Type B pancreatic cell (in vitro differentiated cells): ENCODE data around the gene PDE8B. TPM values are rescaled to one million over a fixed set of nuclear protein-coding genes. Genes with fewer than 3 reads are reported as not detected.
"Not testable (repeated sequence)": the region's sequence is repeated elsewhere in the genome, so short reads cannot be mapped to it uniquely, and the experiment has no call there.

Experiments used
- DNase-seq: peaks from one replicate; pipeline ENCODE4 v3.0.0; 2021; ENCODE audit warnings: mixed read lengths; ENCODE audit not compliant: unreplicated experiment; ENCODE audit errors: extremely low spot score
- H3K27ac Mint-ChIP-seq: 2 replicates; pipeline ENCODE4 v1.8.0; 2021; ENCODE audit warnings: mild to moderate bottlenecking, mixed read lengths
- H3K27me3 Mint-ChIP-seq: 2 replicates; pipeline ENCODE4 v1.8.0; 2021; ENCODE audit warnings: mixed read lengths
- H3K36me3 Mint-ChIP-seq: 2 replicates; pipeline ENCODE4 v1.8.0; 2021; ENCODE audit warnings: mixed read lengths
- H3K4me1 Mint-ChIP-seq: one replicate; pipeline ENCODE4 v1.8.0; 2021; ENCODE audit warnings: mixed read lengths; ENCODE audit not compliant: unreplicated experiment
- H3K4me3 Mint-ChIP-seq: 2 replicates; pipeline ENCODE4 v1.8.0; 2021; ENCODE audit warnings: mild to moderate bottlenecking, mixed read lengths
- H3K9me3 Mint-ChIP-seq: 2 replicates; pipeline ENCODE4 v1.8.0; 2021; ENCODE audit warnings: mixed read lengths
- total RNA-seq: library from RNA; stranded (reverse); gene quantifications from 2 replicates; pipeline ENCODE4 v1.2.1, GENCODE V29; 2021; ENCODE audit warnings: low replicate concordance
- TF ChIP-seq, protein P1 (sequence below): fragments of 200-600 bp; sonication (generic); conservative IDR thresholded peaks from 2 replicates; pipeline ENCODE4 v1.5.0; 2021; ENCODE audit warnings: antibody characterized with exemption, mild to moderate bottlenecking

The PDE8B gene
- total RNA-seq, 1 donor from 2014 or later = 16.7 TPM

DNA sequence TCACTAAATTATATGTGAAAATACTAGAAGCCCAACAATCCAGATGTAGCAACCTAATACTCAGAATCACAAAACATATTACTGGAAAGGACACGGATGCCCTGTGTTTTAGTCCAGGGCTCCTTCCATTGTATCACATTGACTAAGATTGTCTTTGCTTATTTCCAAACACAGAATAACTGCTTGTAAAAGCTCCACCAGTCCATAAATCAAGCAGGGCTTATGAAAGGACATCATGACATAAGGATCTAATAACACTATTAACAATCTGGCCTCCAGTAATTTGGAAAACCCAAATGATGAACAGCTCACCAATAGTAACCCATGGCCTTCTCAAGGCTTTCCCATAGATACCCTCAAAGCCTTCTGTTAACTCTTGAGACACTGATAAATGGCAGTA is 241.9 kb downstream of the PDE8B start:
- TF ChIP-seq, protein P1, sequence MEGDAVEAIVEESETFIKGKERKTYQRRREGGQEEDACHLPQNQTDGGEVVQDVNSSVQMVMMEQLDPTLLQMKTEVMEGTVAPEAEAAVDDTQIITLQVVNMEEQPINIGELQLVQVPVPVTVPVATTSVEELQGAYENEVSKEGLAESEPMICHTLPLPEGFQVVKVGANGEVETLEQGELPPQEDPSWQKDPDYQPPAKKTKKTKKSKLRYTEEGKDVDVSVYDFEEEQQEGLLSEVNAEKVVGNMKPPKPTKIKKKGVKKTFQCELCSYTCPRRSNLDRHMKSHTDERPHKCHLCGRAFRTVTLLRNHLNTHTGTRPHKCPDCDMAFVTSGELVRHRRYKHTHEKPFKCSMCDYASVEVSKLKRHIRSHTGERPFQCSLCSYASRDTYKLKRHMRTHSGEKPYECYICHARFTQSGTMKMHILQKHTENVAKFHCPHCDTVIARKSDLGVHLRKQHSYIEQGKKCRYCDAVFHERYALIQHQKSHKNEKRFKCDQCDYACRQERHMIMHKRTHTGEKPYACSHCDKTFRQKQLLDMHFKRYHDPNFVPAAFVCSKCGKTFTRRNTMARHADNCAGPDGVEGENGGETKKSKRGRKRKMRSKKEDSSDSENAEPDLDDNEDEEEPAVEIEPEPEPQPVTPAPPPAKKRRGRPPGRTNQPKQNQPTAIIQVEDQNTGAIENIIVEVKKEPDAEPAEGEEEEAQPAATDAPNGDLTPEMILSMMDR = no peak
- H3K27ac Mint-ChIP-seq = no peak overlapping the region
- peaks cover 48% of the 10 kb centered on the region for H3K36me3 Mint-ChIP-seq
- H3K27me3 Mint-ChIP-seq = no peaks in the 10 kb centered on the region
- no peaks in the 10 kb centered on the region for H3K9me3 Mint-ChIP-seq
- no peaks in the 10 kb centered on the region for H3K4me1 Mint-ChIP-seq
- no peak overlapping the region for H3K4me3 Mint-ChIP-seq
- no peak for DNase-seq

DNA sequence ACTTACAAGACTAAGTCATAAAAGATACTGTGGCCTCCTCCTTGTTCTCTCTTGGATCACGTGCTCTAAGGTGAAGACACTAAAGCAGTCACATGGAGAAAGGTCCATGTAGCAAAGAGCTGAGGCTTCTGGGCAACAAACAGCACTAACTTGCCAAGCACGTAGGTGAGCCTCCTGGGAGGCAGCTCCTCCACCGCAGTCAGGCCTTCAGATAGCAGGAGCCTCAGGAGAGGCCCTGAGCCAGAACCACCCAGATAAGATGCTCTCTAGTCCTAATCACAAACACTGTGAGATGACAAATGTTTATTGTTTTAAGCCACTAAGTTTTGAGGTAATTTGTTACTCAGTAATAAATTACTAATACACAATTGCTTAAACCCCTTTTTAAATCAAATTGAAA is 243.6 kb downstream of the PDE8B start:
- no peaks in the 10 kb centered on the region for H3K9me3 Mint-ChIP-seq

DNA sequence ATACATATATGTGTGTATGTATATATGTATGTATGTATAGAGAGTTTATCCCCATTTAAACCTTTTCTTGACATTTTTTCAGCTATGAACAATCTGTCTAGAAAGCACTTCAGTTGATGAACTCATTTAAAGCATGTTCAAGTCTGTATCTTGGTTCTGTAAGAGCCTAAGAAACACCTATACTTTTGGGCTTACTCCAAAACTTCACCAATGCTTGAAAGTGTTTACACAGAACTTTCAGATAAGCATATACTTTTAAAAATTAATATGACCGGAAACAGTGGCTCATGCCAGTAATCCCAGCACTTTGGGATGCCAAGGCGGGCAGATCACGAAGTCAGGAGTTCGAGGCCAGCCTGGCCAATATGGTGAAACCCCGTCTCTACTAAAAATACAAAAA is 250.8 kb downstream of the PDE8B start:
- no peaks in the 10 kb centered on the region for H3K27me3 Mint-ChIP-seq
- TF ChIP-seq, protein P1 = no peak
- no peaks in the 10 kb centered on the region for H3K9me3 Mint-ChIP-seq
- H3K4me3 Mint-ChIP-seq = no peak overlapping the region
- H3K27ac Mint-ChIP-seq = no peak overlapping the region
- peaks cover 14% of the 10 kb centered on the region for H3K36me3 Mint-ChIP-seq
- no peaks in the 10 kb centered on the region for H3K4me1 Mint-ChIP-seq
- DNase-seq = no peak

More for the DNA sequence above, 243.6 kb downstream of the PDE8B start:
- H3K4me1 Mint-ChIP-seq = no peaks in the 10 kb centered on the region
- no peaks in the 10 kb centered on the region for H3K27me3 Mint-ChIP-seq
- no peak overlapping the region for H3K4me3 Mint-ChIP-seq
- DNase-seq = no peak
- TF ChIP-seq, protein P1 = no peak
- H3K36me3 Mint-ChIP-seq = peaks cover 36% of the 10 kb centered on the region
- no peak overlapping the region for H3K27ac Mint-ChIP-seq

DNA sequence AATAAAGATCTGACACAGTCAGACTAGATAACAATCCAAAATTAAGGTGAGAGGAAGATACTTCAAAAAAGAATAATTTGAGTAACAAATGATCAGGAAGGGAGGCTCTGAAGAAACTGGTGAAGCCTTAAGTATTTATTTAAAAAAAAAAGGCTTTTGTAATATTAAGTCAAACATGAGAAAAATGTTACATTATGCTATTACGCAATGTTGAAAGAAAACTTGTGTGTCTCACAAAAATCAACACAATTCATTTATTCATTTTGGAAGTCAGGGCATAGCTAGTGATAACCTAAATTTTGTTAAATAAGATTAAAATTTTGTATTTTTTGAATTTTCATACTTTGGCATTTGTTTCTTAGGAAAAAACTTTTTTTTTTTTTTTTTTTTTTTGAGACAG is 253.4 kb downstream of the PDE8B start:
- peaks cover 15% of the 10 kb centered on the region for H3K36me3 Mint-ChIP-seq
- TF ChIP-seq, protein P1 = no peak
- H3K4me1 Mint-ChIP-seq = no peaks in the 10 kb centered on the region
- no peaks in the 10 kb centered on the region for H3K27me3 Mint-ChIP-seq
- DNase-seq = no peak
- H3K9me3 Mint-ChIP-seq = peaks cover 5% of the 10 kb centered on the region
- no peak overlapping the region for H3K27ac Mint-ChIP-seq
- no peak overlapping the region for H3K4me3 Mint-ChIP-seq

DNA sequence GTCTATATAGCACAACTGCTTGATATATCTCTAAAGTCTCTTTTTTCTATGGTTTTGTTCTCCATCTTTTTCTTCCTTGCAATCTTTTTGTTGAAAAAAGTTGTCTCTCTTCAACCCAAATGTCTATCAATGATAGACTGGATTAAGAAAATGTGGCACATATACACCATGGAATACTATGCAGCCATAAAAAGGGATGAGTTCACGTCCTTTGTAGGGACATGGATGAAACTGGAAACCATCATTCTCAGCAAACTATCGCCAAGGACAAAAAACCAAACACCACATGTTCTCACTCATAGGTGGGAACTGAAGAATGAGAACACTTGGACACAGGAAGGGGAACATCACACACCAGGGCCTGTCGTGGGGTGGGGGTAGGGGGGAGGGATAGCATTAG is 258.4 kb downstream of the PDE8B start:
- not testable (repeated sequence) for DNase-seq, H3K4me3 Mint-ChIP-seq

DNA sequence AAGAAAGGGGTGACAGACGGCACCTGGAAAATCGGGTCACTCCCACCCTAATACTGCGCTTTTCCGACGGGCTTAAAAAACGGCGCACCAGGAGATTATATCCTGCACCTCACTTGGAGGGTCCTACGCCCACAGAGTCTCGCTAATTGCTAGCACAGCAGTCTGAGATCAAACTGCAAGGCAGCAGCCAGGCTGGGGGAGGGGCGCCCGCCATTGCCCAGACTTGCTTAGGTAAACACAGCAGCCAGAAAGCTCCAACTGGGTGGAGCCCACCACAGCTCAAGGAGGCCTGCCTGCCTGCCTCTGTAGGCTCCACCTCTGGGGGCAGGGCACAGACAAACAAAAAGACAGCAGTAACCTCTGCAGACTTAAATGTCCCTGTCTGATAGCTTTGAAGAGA is 264.6 kb downstream of the PDE8B start:
- H3K4me1 Mint-ChIP-seq, H3K9me3 Mint-ChIP-seq, H3K27me3 Mint-ChIP-seq, DNase-seq, H3K4me3 Mint-ChIP-seq, H3K27ac Mint-ChIP-seq: not testable (repeated sequence)
- peaks cover 28% of the 10 kb centered on the region for H3K36me3 Mint-ChIP-seq

More for the DNA sequence above, 258.4 kb downstream of the PDE8B start:
- H3K36me3 Mint-ChIP-seq = peaks cover 30% of the 10 kb centered on the region
- H3K9me3 Mint-ChIP-seq, H3K4me1 Mint-ChIP-seq, H3K27me3 Mint-ChIP-seq, H3K27ac Mint-ChIP-seq: not testable (repeated sequence)

Other genes with a start within 250 kb of the PDE8B start
- gene AGGF1, start 180.3 kb upstream of the PDE8B start, total RNA-seq = 25.1 and 25.4 TPM in 2 replicates
- 12.5 and 15.4 TPM in 2 replicates for gene ZBED3, start 123.4 kb upstream of the PDE8B start, total RNA-seq